Ovary (tissue), 9 donors: ENCODE results near the gene SLC39A1. TPM values are rescaled to one million over a fixed set of nuclear protein-coding genes. Genes with fewer than 3 reads are reported as not detected.

Source experiments
- DNase-seq, 5 donors: peaks; one replicate each; pipeline ENCODE4 v3.0.0-alpha.2; 2019 to 2020
- H3K27ac ChIP-seq, 2 donors: fragments of 200-600 bp; one replicate each; pipeline versions ENCODE4 v1.5.1 to v1.8.0; 2019 to 2022
- H3K27me3 ChIP-seq: fragments of 200-600 bp; one replicate; pipeline ENCODE4 v1.8.0; 2022
- H3K36me3 ChIP-seq: fragments of 200-600 bp; sonication (generic); one replicate; pipeline ENCODE4 v1.5.1; 2019
- H3K4me1 ChIP-seq: one replicate; pipeline ENCODE4 v1.8.1; 2013; ENCODE audit warnings: mild to moderate bottlenecking, moderate library complexity; ENCODE audit not compliant: insufficient read depth
- H3K4me3 ChIP-seq: fragments of 200-600 bp; sonication (generic); one replicate; pipeline ENCODE4 v1.5.1; 2017
- H3K9me3 ChIP-seq, 2 donors: fragments of 200-600 bp in 1 of 2; sonication (generic) in 1 of 2; one replicate each; pipeline versions ENCODE4 v1.5.1 to v1.8.1; 2013 to 2019; ENCODE audit warnings: mild to moderate bottlenecking in 1 of 2, moderate library complexity in 1 of 2
- EP300 ChIP-seq: sonication (generic); formaldehyde crosslinking; IDR thresholded peaks from one replicate; pipeline ENCODE4 v1.6.1; 2017; ENCODE audit warnings: antibody characterized with exemption
- POLR2A ChIP-seq: fragments of 450-650 bp; IDR thresholded peaks from one replicate; pipeline ENCODE4 v1.6.1; 2017; ENCODE audit warnings: antibody characterized with exemption, mild to moderate bottlenecking, moderate library complexity
- WGBS, 3 donors: extraction: QIAGEN DNeasy Blood & Tissue Kit in 1 of 3; methylation state at CpG; one replicate each; pipeline versions ENCODE4 v1.1.5 to v1.1.7; 2013 to 2017; 5-methylcytosine and 5-hydroxymethylcytosine counted together
- intact Hi-C, 4 donors: fragments of 100-400 bp; cut with DNase I; formaldehyde crosslinking; loops; one replicate each; pipeline versions ENCODE4 v1.11.0 to v1.15.1; 2022 to 2023
- polyA plus RNA-seq, 2 donors: library from polyadenylated mRNA; stranded (reverse); fragments of 200-250 nt in 1 of 2; fragments of 350-450 nt in 1 of 2; fragmentation: Illumina TruSeq in 1 of 2; extraction: RNeasy Lipid Tissue Mini Kit (QIAGEN cat#74804) in 1 of 2; gene quantifications; one replicate each; pipeline ENCODE4 v1.2.3, GENCODE V29; 2013 to 2014
- total RNA-seq, 7 donors: library from RNA; depleted of rRNA in 2 of 7; stranded (reverse); fragments of >200 nt in 2 of 7; fragmentation: NEBNext Ultra II Directional in 3 of 7; extraction: Animal tissue kit (Norgen Biotek cat#: 25700) in 3 of 7; gene quantifications; one replicate each; pipeline versions ENCODE4 v1.1.0 to v1.2.4, GENCODE V29; 2016 to 2023
- TF ChIP-seq, protein P1 (sequence below), 3 donors: fragments of 450-650 bp in 2 of 3; fragments of 200-600 bp in 1 of 3; IDR thresholded peaks; one replicate each; pipeline versions ENCODE4 v1.5.1 to v1.8.0; 2016 to 2022; ENCODE audit warnings: antibody characterized with exemption in 3 of 3, mild to moderate bottlenecking in 1 of 3
- donor health status: DM: no; HTN: no; CAD: no; lungs with moderate emphysema.
- donor health status: DM: no; HTN: no; CAD: no.
- donor health status: Bipolar disorder and iron deficiency.
- donor health status: DM: yes; HTN: yes; CAD: no.
- donor health status: DM: no; HTN: no; CAD: no.
- donor health status: DM: yes; HTN: yes; CAD: no.

Gene SLC39A1
- total and polyA plus RNA-seq, 9 donors, result 59.3 to 121 (median 74.3) TPM

DNA sequence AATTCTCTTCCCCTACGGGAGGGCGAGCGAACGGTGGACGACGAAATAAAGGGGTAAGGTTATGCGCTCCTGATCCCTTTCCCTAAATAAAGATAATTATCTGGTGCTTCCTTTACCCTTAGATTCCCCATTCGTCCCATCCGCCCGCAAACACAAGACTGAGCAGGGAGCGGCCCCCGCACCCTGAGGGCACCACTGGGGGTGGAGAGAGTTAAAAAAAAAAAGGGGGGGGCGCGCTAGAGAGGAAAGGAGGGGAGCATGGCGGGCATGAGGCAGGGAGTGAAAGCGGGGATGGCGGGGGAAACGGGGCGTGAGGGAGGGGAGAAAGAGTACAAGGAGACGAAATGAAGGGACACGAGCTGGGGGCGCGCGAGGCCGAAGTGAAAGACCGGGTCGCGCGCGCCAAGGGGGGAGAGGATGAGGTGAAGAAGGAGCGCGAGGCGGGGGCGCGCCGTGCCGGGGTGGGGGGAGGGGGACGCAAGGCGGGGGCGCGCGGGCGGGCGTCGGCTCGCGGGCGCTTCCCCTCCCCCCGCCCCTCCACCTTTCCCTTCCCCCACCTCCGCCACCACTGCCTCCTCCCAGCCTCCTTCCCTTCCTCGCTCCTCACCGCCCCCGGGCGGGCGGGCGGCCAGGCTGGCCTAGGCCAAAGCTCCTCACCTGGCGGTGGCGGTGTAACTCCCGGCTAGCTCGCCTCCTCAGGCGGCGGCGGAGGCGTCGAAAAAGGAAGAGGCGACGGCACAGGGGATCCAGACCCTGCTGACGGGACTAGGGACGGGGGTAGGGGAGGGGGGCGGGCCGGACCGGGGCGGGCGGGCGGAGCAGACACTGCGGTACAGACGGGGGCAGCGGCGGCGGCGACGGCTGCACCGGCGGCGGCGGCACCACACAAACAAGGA, 41.0 kb downstream of the SLC39A1 start:
- peaks cover under 1% of the 10 kb centered on the region for H3K4me1 ChIP-seq
- intact Hi-C loops, result no loop called here
- TF ChIP-seq POLR2A (no peak), EP300 (no peak)
- peak in 4 of 5 donors; percentile 68 to 75 (median 72) for DNase-seq
- H3K36me3 ChIP-seq, result no peaks in the 10 kb centered on the region
- WGBS, 3 donors, result 0 to 2% (median 0%) methylated on average over 70 to 77 of the region's 86 CpGs
- H3K4me3 ChIP-seq, result peak overlapping the region; percentile 96
- H3K27ac ChIP-seq, result peak overlapping the region; percentile 83 to 84
- no peaks in the 10 kb centered on the region for H3K9me3 ChIP-seq
- no peaks in the 10 kb centered on the region for H3K27me3 ChIP-seq

DNA sequence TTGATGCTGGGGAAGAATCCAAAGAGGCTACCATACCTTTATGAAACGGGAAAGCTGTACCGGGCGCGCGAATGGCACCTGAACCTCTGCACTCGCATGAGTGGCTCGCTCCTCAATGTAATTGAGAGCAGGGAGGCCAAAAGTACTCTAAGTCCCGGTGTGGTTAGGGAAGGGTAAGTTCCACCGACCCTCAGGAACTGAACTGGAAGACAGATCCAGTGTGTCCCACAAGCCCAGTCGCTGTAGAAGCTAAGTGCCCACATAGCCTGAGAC, 41.6 kb downstream of the SLC39A1 start:
- intact Hi-C loops, result no loop called here
- TF ChIP-seq, protein P1, sequence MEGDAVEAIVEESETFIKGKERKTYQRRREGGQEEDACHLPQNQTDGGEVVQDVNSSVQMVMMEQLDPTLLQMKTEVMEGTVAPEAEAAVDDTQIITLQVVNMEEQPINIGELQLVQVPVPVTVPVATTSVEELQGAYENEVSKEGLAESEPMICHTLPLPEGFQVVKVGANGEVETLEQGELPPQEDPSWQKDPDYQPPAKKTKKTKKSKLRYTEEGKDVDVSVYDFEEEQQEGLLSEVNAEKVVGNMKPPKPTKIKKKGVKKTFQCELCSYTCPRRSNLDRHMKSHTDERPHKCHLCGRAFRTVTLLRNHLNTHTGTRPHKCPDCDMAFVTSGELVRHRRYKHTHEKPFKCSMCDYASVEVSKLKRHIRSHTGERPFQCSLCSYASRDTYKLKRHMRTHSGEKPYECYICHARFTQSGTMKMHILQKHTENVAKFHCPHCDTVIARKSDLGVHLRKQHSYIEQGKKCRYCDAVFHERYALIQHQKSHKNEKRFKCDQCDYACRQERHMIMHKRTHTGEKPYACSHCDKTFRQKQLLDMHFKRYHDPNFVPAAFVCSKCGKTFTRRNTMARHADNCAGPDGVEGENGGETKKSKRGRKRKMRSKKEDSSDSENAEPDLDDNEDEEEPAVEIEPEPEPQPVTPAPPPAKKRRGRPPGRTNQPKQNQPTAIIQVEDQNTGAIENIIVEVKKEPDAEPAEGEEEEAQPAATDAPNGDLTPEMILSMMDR (IDR thresholded peaks at IDR 0.05), result no peak
- TF ChIP-seq EP300, result no peak
- TF ChIP-seq POLR2A, result no peak
- H3K4me3 ChIP-seq, result peak overlapping the region; percentile 96
- no peaks in the 10 kb centered on the region for H3K36me3 ChIP-seq
- peak overlapping the region; percentile 83 to 84 for H3K27ac ChIP-seq
- WGBS, 3 donors, result 2 to 5% (median 3%) methylated on average over 10 of the region's 10 CpGs
- no peaks in the 10 kb centered on the region for H3K9me3 ChIP-seq
- H3K27me3 ChIP-seq, result no peaks in the 10 kb centered on the region
- DNase-seq, result no peak
- H3K4me1 ChIP-seq, result peaks cover 1% of the 10 kb centered on the region

DNA sequence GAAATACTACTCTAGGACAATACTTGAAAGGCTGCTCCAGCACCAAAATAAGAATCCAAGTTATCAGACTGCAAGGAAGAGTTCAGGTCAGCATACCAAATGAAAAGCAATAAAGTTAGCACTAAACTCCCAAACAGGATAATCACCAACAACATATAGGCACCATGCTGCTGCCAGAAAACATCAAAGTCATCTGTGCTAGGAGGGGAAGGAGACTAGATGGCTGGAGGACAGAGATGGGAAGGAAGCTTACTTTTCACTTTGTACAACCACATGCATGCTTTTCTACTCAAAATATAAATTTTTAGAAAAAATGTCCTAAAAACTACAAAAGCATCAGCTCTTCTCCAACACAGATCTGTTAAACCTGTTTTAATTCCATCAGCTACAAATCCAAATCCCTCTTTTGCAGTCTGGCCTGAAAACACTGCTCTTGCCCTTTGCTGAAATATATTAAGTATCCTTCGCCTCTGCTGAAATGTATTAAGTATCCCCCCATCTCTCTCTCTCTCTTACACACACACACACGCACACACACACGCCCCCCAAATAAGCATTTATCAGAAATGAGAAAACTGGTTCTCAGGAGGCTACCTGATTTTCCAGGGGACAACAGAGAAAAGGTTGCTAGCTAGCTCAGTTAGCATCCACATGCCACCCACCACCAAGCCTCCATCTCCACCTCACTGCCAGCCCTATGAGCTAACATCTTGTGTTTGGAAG, 42.1 kb downstream of the SLC39A1 start:
- intact Hi-C loops, result no loop called here
- H3K27me3 ChIP-seq, result no peaks in the 10 kb centered on the region
- no peaks in the 10 kb centered on the region for H3K36me3 ChIP-seq
- 16 to 23% (median 20%) methylated on average over 3 of the region's 3 CpGs for WGBS, 3 donors
- peak overlapping the region; percentile 96 for H3K4me3 ChIP-seq
- no peak for DNase-seq
- no peak overlapping the region for H3K27ac ChIP-seq
- TF ChIP-seq, protein P1 (IDR thresholded peaks at IDR 0.05), result no peak
- TF ChIP-seq POLR2A (no peak), EP300 (no peak)
- H3K9me3 ChIP-seq, result no peaks in the 10 kb centered on the region
- peaks cover 1% of the 10 kb centered on the region for H3K4me1 ChIP-seq

DNA sequence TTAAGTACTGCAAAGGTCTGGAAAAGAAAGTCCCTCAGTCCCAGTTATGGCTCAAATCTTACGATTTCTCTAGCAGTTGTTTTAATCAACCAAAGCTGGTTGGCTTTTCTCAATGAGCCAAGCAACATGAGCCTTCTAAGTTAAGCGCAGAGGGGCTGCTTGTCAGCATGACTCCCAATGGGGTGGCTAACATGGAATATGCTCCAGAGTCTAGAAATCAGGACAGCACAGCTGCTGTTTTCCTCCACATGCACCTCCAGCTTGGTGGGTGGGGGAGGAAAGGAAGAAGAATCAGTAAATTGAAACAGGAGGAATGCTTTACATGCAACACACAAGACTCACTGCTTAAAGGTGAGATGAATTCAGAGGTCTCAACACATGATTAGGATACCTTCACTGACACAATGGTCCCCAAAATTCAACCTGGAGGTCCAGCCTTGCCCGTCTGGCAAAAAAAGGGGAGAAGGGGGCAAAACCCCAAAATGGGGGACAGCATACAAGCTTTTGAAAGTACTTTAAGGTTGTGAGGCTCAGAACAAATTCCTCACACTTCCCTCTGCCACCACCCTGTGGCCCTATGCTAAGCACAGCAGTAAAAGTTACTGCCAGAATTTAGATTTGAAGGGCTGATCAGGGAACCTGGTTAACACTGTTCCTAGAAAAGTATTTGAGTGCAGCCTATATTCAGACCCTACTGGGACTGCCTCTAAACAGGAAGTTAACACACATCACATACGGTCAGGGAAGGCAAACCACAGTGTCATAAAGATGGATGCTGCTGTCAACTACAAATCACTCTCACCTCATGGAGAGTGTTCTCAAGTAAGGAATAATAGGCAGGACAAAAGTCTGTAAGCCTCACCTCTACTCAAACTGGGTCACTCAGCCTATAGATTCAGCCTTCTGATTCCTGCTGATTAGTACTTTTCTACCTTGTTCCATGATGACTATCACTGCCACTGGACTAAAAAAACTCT, 43.2 kb downstream of the SLC39A1 start:
- intact Hi-C loops, result no loop called here
- 38 to 48% (median 38%) methylated on average over 4 of the region's 4 CpGs for WGBS, 3 donors
- Histone ChIP-seq H3K36me3 (no peaks in the 10 kb centered on the region), H3K9me3 (no peaks in the 10 kb centered on the region), H3K27ac (no peak overlapping the region), H3K27me3 (no peaks in the 10 kb centered on the region), H3K4me3 (no peak overlapping the region), H3K4me1 (peaks cover 1% of the 10 kb centered on the region)
- TF ChIP-seq, protein P1 (IDR thresholded peaks at IDR 0.05), result no peak
- no peak for TF ChIP-seq EP300
- TF ChIP-seq POLR2A, result no peak
- DNase-seq, result peak in 1 of 5 donors; percentile 11
